Activated CD8-positive, alpha-beta memory T cell treated with anti-CD3 and anti-CD28 coated beads for 24 hours (primary cell): ENCODE results near the gene ACOT11.
"Not testable (repeated sequence)": the region's sequence is repeated elsewhere in the genome, so short reads cannot be mapped to it uniquely, and the experiment has no call there.

Experiments used
- DNase-seq: peaks from one replicate; pipeline ENCODE4 v3.0.0-alpha.2; 2020

The ACOT11 gene

GRCh38 chr1:54547601-54548388 is at the start of gene ACOT11:
TSS of gene ACOT11 (plus strand) at chr1:54548228. CDS start at chr1:54548310, 82 bp downstream.
- DNase-seq = no peak

- no peak for DNase-seq
Observed at GRCh38 chr1:54498383-54499096, 49.5 kb upstream of the ACOT11 start.

- no peak for DNase-seq
Observed at GRCh38 chr1:54499097-54499359, 49.0 kb upstream of the ACOT11 start.

- no peak for DNase-seq
Observed at GRCh38 chr1:54499360-54500106, 48.5 kb upstream of the ACOT11 start.

- no peak for DNase-seq
Observed at GRCh38 chr1:54500107-54500431, 48.0 kb upstream of the ACOT11 start.

GRCh38 chr1:54501849-54502248 is 46.2 kb upstream of the ACOT11 start:
- no peak for DNase-seq

GRCh38 chr1:54502342-54502741 is 45.7 kb upstream of the ACOT11 start:
- DNase-seq = no peak

GRCh38 chr1:54506594-54506993 is 41.4 kb upstream of the ACOT11 start:
- DNase-seq = no peak

- DNase-seq = no peak
Observed at GRCh38 chr1:54507033-54507870, 40.8 kb upstream of the ACOT11 start.

- no peak for DNase-seq
Observed at GRCh38 chr1:54510715-54511270, 37.2 kb upstream of the ACOT11 start.

- DNase-seq = not testable (repeated sequence)
Observed at GRCh38 chr1:54513921-54514580, 34.0 kb upstream of the ACOT11 start.

GRCh38 chr1:54516249-54516920 is 31.6 kb upstream of the ACOT11 start:
- DNase-seq = no peak

GRCh38 chr1:54517496-54517895 is 30.5 kb upstream of the ACOT11 start:
- no peak for DNase-seq

GRCh38 chr1:54518489-54518888 is 29.5 kb upstream of the ACOT11 start:
- no peak for DNase-seq

- DNase-seq = no peak
Observed at GRCh38 chr1:54519709-54520108, 28.3 kb upstream of the ACOT11 start.

GRCh38 chr1:54520631-54521321 is 27.3 kb upstream of the ACOT11 start:
- no peak for DNase-seq

- DNase-seq = not testable (repeated sequence)
Observed at GRCh38 chr1:54526565-54526964, 21.5 kb upstream of the ACOT11 start.

- no peak for DNase-seq
Observed at GRCh38 chr1:54528613-54529012, 19.4 kb upstream of the ACOT11 start.

GRCh38 chr1:54532033-54532432 is 16.0 kb upstream of the ACOT11 start:
- no peak for DNase-seq

GRCh38 chr1:54536656-54537055 is 11.4 kb upstream of the ACOT11 start:
- not testable (repeated sequence) for DNase-seq

GRCh38 chr1:54537611-54538010 is 10.4 kb upstream of the ACOT11 start:
- no peak for DNase-seq
